HEK293 (cell line): ENCODE data around the gene CDCA3.
"Not testable (repeated sequence)": the region's sequence is repeated elsewhere in the genome, so short reads cannot be mapped to it uniquely, and the experiment has no call there.

Experiments used
- CTCF ChIA-PET: fragments of 350-600 bp; formaldehyde crosslinking; extraction: SDS; loops from one replicate; lab custom pipeline; 2021; ENCODE audit warnings: antibody characterized with exemption; lab: Yijun Ruan, JAX
- POLR2A ChIA-PET: fragments of 300-600 bp; formaldehyde crosslinking; extraction: SDS; loops from one replicate; lab custom pipeline; 2020; ENCODE audit warnings: antibody characterized with exemption, inconsistent platforms; lab: Yijun Ruan, JAX
- H3K27ac ChIP-seq: fragments of 200-500 bp; sonication (Bioruptor generic); 2 replicates; pipeline ENCODE4 v1.5.1; 2014; ENCODE audit warnings: low read depth, low read length, control low read depth, inconsistent platforms; ENCODE audit errors: extremely low read depth
- H3K36me3 ChIP-seq, 2 experiments: fragments of 200-500 bp in 1 of 2; sonication (Bioruptor generic) in 1 of 2; 1 replicate in 1 of 2; 2 replicates in 1 of 2; pipeline ENCODE4 v1.5.1; 2014 to 2017; ENCODE audit warnings: inconsistent platforms in 2 of 2, low read length in 2 of 2; ENCODE audit not compliant: control insufficient read depth in 2 of 2, insufficient read depth in 1 of 2
- H3K4me1 ChIP-seq: fragments of 200-500 bp; sonication (Bioruptor generic); 2 replicates; pipeline ENCODE4 v1.5.1; 2014; ENCODE audit warnings: mild to moderate bottlenecking, low read length, inconsistent platforms; ENCODE audit not compliant: control insufficient read depth, insufficient read depth
- H3K4me3 ChIP-seq: 2 replicates; pipeline ENCODE4 v1.5.1; 2011; ENCODE audit warnings: low read depth, mild to moderate bottlenecking, control low read depth, low read length, moderate library complexity
- H3K9me3 ChIP-seq: fragments of 200-500 bp; sonication (Bioruptor generic); 2 replicates; pipeline ENCODE4 v1.5.1; 2014; ENCODE audit warnings: low read depth, low read length, inconsistent platforms; ENCODE audit not compliant: control insufficient read depth, insufficient read depth
- GLI2 ChIP-seq: fragments of 450-650 bp; formaldehyde crosslinking; IDR thresholded peaks from 2 replicates; pipeline ENCODE4; 2017; ENCODE audit warnings: missing biosample characterization, missing genetic modification characterization, low read depth, borderline replicate concordance
- KLF1 ChIP-seq: fragments of 450-650 bp; formaldehyde crosslinking; IDR thresholded peaks from 2 replicates; pipeline ENCODE4 v1.5.1; 2016; ENCODE audit warnings: missing biosample characterization, missing genetic modification characterization
- ZNF114 ChIP-seq: fragments of 450-650 bp; formaldehyde crosslinking; IDR thresholded peaks from 2 replicates; pipeline ENCODE4 v1.5.0; 2017; ENCODE audit warnings: missing biosample characterization, missing genetic modification characterization
- ZNF121 ChIP-seq: fragments of 450-650 bp; formaldehyde crosslinking; IDR thresholded peaks from 2 replicates; pipeline ENCODE4 v1.5.1; 2016; ENCODE audit warnings: missing biosample characterization, missing genetic modification characterization
- ZNF184 ChIP-seq: fragments of 450-650 bp; IDR thresholded peaks from 2 replicates; pipeline ENCODE4 v1.5.1; 2018; ENCODE audit warnings: missing biosample characterization, mild to moderate bottlenecking, missing genetic modification characterization
- ZNF211 ChIP-seq: fragments of 450-650 bp; formaldehyde crosslinking; IDR thresholded peaks from 2 replicates; pipeline ENCODE4 v1.5.1; 2016; ENCODE audit warnings: low read depth, missing biosample characterization, missing genetic modification characterization
- ZNF292 ChIP-seq: fragments of 450-650 bp; formaldehyde crosslinking; IDR thresholded peaks from 2 replicates; pipeline ENCODE4 v1.5.1; 2016; ENCODE audit warnings: low read depth, missing biosample characterization, missing genetic modification characterization, borderline replicate concordance
- ZNF473 ChIP-seq: fragments of 450-650 bp; formaldehyde crosslinking; IDR thresholded peaks from 2 replicates; pipeline ENCODE4 v1.5.1; 2017; ENCODE audit warnings: missing biosample characterization, missing genetic modification characterization
- ZNF561 ChIP-seq: fragments of 450-650 bp; IDR thresholded peaks from 2 replicates; pipeline ENCODE4 v1.5.1; 2018; ENCODE audit warnings: missing biosample characterization, missing genetic modification characterization, borderline replicate concordance
- ZNF670 ChIP-seq: fragments of 450-650 bp; formaldehyde crosslinking; IDR thresholded peaks from 2 replicates; pipeline ENCODE4 v1.5.1; 2016; ENCODE audit warnings: missing biosample characterization, missing genetic modification characterization, low read depth
- TF ChIP-seq, protein P1 (sequence below): fragments of 450-650 bp; formaldehyde crosslinking; IDR thresholded peaks from 2 replicates; pipeline ENCODE4 v1.5.1; 2017; ENCODE audit warnings: missing biosample characterization, missing genetic modification characterization

The CDCA3 gene

DNA sequence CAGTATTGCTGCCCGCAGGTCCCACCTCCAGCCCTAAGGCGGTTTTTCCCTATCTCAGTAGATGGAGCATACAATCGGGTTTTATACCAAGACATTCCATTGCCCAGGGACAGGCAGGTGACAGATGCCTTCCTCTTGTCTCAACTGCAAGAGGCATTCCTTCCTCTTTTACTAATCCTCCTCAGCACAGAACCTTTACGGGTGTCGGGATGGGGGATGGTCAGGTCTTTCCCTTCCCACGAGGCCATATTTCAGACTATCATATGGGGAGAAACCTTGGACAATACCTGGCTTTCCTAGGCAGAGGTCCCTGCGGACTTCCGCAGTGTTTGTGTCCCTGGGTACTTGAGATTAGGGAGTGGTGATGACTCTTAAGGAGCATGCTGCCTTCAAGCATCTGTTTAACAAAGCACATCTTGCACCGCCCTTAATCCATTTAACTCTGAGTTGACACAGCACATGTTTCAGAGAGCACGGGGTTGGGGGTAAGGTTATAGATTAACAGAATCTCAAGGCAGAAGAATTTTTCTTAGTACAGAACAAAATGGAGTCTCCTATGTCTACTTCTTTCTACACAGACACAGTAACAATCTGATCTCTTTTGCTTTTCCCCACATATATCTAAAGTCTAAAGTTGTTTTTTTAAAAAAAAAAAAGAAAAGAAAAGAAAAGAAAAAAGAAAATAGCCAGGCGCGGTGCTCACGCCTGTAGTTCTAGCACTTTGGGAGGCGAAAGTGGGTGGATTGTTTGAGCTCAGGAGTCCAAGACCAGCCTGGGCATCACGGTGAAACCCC lies 35.3 kb upstream of the CDCA3 start:
- H3K9me3 ChIP-seq, H3K4me3 ChIP-seq, H3K27ac ChIP-seq, H3K4me1 ChIP-seq: not testable (repeated sequence)
- peaks cover 0 to 13% of the 10 kb centered on the region in 2 experiments; a peak in 2 of 3 replicates for H3K36me3 ChIP-seq
- TF ChIP-seq KLF1 (tag by site-specific recombination), result peak; percentile 38; the same call in 1 of the 2 replicates
- POLR2A ChIA-PET, result interaction anchor here (0.9 to 1.0 kb wide), 2 partner anchors 13 kb away, joined by 3 read pairs; partner anchors contain the start of gene SPSB2
- CTCF ChIA-PET, result interaction anchor here (1.8 kb wide), 1 partner anchor 14 kb away, joined by 8 read pairs; the partner anchor contains the start of gene SPSB2

DNA sequence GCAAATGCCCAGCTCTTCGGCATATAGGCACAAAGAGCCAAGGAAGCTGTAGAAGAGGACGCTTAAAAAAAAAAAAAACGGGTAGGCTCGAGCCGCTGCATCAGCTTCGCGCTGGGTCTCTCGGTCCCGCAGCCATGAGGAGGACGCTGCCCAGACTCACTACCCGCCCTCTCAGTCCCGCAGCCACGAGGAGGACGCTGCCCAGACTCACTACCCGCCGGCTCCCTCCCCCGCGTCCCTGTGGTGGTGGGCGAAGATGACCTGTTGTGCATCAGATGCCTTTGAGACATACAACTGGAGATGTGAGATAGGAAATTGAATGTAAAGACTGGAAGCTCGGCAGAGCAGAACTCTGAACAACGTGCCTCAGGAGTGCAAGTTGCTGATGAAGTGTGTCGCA lies 33.5 kb upstream of the CDCA3 start:
- Histone ChIP-seq H3K4me1 (no peaks in the 10 kb centered on the region), H3K9me3 (no peaks in the 10 kb centered on the region), H3K27ac (no peak overlapping the region), H3K36me3 (peaks cover 0 to 13% of the 10 kb centered on the region in 2 experiments; a peak in 2 of 3 replicates), H3K4me3 (no peak overlapping the region)
- TF ChIP-seq, protein P1, sequence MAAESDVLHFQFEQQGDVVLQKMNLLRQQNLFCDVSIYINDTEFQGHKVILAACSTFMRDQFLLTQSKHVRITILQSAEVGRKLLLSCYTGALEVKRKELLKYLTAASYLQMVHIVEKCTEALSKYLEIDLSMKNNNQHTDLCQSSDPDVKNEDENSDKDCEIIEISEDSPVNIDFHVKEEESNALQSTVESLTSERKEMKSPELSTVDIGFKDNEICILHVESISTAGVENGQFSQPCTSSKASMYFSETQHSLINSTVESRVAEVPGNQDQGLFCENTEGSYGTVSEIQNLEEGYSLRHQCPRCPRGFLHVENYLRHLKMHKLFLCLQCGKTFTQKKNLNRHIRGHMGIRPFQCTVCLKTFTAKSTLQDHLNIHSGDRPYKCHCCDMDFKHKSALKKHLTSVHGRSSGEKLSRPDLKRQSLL, result no peak
- no peak for TF ChIP-seq ZNF184 (tag by site-specific recombination)
- ChIA-PET CTCF (interaction anchor here (0.7 to 1.9 kb wide), 4 partner anchors 12 to 228 kb away, joined by 3 to 12 read pairs (median 6); partner anchors contain the start of gene SPSB2), POLR2A (interaction anchor here (0.7 to 4.2 kb wide), 2 partner anchors 12 to 30 kb away, joined by 3 to 23 read pairs; partner anchors contain the start of gene SPSB2)

DNA sequence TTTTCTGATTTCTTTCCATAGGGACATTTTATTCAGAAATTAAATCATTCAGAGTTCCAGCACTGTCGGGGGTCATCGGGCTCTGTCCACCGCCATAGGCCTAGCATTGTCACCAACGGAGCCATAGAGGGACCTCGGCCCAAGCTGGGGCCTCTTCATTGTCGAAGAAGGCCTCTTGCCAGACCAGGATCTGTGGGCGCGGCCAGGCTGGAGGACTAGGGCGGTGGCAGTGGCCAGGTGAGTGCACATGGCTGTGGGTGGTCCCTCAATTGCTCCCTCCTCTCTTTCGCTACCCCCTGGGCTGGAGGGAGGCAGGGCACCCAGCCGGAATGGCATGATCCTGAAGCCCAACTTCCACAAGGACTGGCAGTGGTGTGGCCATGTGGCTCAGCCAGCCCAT lies 32.6 kb upstream of the CDCA3 start:
- POLR2A ChIA-PET, result interaction anchor here (4.2 kb wide), 1 partner anchor 11 kb away, joined by 23 read pairs; the partner anchor contains the start of gene SPSB2
- no peaks in the 10 kb centered on the region for H3K9me3 ChIP-seq
- no peak overlapping the region for H3K27ac ChIP-seq
- CTCF ChIA-PET, result interaction anchor here (0.6 to 1.9 kb wide), 4 partner anchors 11 to 230 kb away, joined by 3 to 12 read pairs (median 3); partner anchors contain the start of gene SPSB2
- no peak overlapping the region for H3K4me3 ChIP-seq
- H3K4me1 ChIP-seq, result no peaks in the 10 kb centered on the region
- H3K36me3 ChIP-seq, result peaks cover 0 to 13% of the 10 kb centered on the region in 2 experiments; a peak in 2 of 3 replicates
- TF ChIP-seq ZNF114 (no peak), ZNF292 (tag by site-specific recombination) (no peak), ZNF211 (tag by site-specific recombination) (no peak), ZNF473 (no peak), GLI2 (tag by site-specific recombination) (no peak), ZNF561 (tag by site-specific recombination) (no peak), ZNF670 (tag by site-specific recombination) (no peak)
- TF ChIP-seq, all 188 proteins: peak for 0

DNA sequence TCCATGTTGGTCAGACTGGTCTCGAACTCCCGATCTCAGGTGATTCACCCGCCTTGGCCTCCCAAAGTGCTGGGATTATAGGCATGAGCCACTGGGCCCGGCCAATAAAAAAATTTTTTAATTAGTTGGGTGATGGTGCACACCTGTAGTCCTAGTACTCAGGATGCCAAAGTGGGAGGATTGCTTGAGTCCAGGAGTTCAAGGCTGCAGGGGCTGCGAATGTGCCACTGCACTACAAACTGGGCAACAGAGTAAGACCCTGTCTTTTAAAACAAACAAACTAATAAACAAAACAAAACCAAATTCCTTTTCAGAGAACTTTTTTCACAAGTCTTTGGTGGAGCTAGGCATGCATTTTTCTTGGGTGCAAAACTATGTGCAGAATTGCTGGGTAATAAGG lies 32.2 kb upstream of the CDCA3 start:
- ChIA-PET CTCF (interaction anchor here (0.6 to 3.8 kb wide), 6 partner anchors 8 to 231 kb away, joined by 3 to 22 read pairs (median 9); partner anchors contain the start of gene SPSB2), POLR2A (interaction anchor here (4.2 kb wide), 1 partner anchor 10 kb away, joined by 23 read pairs; the partner anchor contains the start of gene SPSB2)
- Histone ChIP-seq H3K4me3 (no peak overlapping the region), H3K4me1 (no peaks in the 10 kb centered on the region), H3K9me3 (no peaks in the 10 kb centered on the region), H3K36me3 (peaks cover 0 to 13% of the 10 kb centered on the region in 2 experiments; a peak in 2 of 3 replicates), H3K27ac (no peak overlapping the region)
- TF ChIP-seq ZNF121 (tag by site-specific recombination) (peak; percentile 71; the same call in 1 of the 2 replicates), GLI2 (tag by site-specific recombination) (no peak)

DNA sequence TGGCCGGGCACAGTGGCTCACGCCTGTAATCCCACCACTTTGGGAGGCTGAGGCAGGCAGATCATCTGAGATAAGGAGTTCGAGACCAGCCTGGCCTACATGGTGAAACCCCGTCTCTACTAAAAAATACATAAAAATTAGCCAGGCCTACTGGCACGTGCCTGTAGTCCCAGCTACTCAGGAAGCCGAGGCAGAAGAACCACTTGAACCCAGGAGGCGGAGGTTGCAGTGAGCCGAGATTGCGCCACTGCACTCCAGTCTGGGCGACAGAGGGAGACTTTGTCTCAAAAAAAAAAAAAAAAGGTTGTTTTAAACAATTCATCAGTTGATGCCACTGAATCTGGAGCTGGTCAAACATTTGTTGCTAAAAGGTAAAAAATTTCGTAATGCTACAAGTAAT lies 28.7 kb upstream of the CDCA3 start:
- H3K4me1 ChIP-seq, H3K27ac ChIP-seq, H3K9me3 ChIP-seq, H3K4me3 ChIP-seq: not testable (repeated sequence)
- ChIA-PET CTCF (interaction anchor here (3.7 to 3.8 kb wide), 2 partner anchors 11 kb away, joined by 17 to 22 read pairs; no protein-coding TSS in a partner anchor), POLR2A (interaction anchor here (0.7 to 2.8 kb wide), 3 partner anchors 9 to 43 kb away, joined by 3 to 17 read pairs (median 6); partner anchors contain the start of gene TPI1)
- H3K36me3 ChIP-seq, result peaks cover 0 to 17% of the 10 kb centered on the region in 2 experiments; a peak in 2 of 3 replicates

DNA sequence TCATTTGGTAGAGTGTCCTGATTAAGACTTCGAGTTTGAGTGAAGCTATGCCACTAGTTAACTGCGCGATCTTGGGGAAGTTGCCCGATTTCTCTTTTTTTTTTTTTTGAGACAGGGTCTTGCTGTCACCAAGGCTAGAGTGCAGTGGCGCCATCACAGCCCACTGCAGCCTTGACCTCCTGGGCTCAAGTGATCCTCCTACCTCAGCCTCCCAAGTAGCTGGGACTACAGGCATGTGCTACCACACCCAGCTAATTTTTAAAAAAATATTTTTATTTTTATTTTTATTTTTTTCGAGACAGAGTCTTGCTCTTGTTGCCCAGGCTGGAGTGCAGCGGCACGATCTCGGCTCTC lies 22.9 kb upstream of the CDCA3 start:
- POLR2A ChIA-PET, result interaction anchor here (1.3 to 3.1 kb wide), 6 partner anchors 9 to 150 kb away, joined by 3 to 56 read pairs (median 14); partner anchors contain the start of gene COPS7A
- not testable (repeated sequence) for H3K9me3 ChIP-seq, H3K27ac ChIP-seq, H3K4me1 ChIP-seq
- peaks cover 4 to 36% of the 10 kb centered on the region in 2 experiments; a peak in 2 of 3 replicates for H3K36me3 ChIP-seq
- CTCF ChIA-PET, result interaction anchor here (0.6 to 0.8 kb wide), 4 partner anchors 8 to 169 kb away, joined by 3 to 7 read pairs (median 4); no protein-coding TSS in a partner anchor
- peak overlapping the region; percentile 67 for H3K4me3 ChIP-seq
